Heart left ventricle (tissue), 13 donors: Measurements from ENCODE around the gene ADAMTS4.

Experiments
- CTCF ChIP-seq, 12 donors: fragments of 200-600 bp; sonication (generic) in 4 of 12; IDR thresholded peaks; one replicate each; pipeline versions ENCODE4 v1.5.0 to v1.8.0; 2018 to 2022; ENCODE audit warnings: antibody characterized with exemption in 12 of 12, mild to moderate bottlenecking in 5 of 12
- POLR2A ChIP-seq, 2 donors: fragments of 450-650 bp; IDR thresholded peaks; one replicate each; pipeline ENCODE4 v1.6.1; 2017; ENCODE audit warnings: antibody characterized with exemption in 2 of 2, mild to moderate bottlenecking in 2 of 2, moderate library complexity in 2 of 2
- donor health status: ischemic (EF 13 %, LVEDD 7.1; RV severe dilation, severe dysfunction).
- donor health status: DM: no; HTN: yes; CAD: no.
- donor health status: DM: no; HTN: no; CAD: no.
- donor health status: ischemic (EF 25% LVEDD 6.9; RV normal size, moderate dysfunction).
- donor health status: ischemic (EF 25% LVEDD 5.7; RV mildly dilated, moderate dysfunction).
- donor health status: ischemic (EF 35%, LVEDD 5.7; RV mildly dilated, moderate dysfunction).
- donor health status: nonischemic (EF 11% LVEDD 7.7; RV severe dilation, severe dysfunction).
- donor health status: DM: yes; HTN: yes; CAD: no.
- donor health status: PGD.
- donor health status: ischemic (EF 29% LVEDD 5.4; RV normal size, mild dysfunction).
- donor health status: nonischemic (EF 23%, LVEDD 6.1; RV moderate dilation, normal function).

- TF ChIP-seq CTCF (IDR thresholded peaks at IDR 0.05) (no peak), POLR2A (IDR thresholded peaks at IDR 0.05) (no peak)
Measured at GRCh38 chr1:161171696-161172095, 27.2 kb downstream of the ADAMTS4 start.
